Measurements from ENCODE around the gene EXTL1. TPM values are rescaled to one million over a fixed set of nuclear protein-coding genes. Genes with fewer than 3 reads are reported as not detected.

The EXTL1 gene
- total RNA-seq, 1 experiment from 2014 or later = 1.0 TPM

DNA sequence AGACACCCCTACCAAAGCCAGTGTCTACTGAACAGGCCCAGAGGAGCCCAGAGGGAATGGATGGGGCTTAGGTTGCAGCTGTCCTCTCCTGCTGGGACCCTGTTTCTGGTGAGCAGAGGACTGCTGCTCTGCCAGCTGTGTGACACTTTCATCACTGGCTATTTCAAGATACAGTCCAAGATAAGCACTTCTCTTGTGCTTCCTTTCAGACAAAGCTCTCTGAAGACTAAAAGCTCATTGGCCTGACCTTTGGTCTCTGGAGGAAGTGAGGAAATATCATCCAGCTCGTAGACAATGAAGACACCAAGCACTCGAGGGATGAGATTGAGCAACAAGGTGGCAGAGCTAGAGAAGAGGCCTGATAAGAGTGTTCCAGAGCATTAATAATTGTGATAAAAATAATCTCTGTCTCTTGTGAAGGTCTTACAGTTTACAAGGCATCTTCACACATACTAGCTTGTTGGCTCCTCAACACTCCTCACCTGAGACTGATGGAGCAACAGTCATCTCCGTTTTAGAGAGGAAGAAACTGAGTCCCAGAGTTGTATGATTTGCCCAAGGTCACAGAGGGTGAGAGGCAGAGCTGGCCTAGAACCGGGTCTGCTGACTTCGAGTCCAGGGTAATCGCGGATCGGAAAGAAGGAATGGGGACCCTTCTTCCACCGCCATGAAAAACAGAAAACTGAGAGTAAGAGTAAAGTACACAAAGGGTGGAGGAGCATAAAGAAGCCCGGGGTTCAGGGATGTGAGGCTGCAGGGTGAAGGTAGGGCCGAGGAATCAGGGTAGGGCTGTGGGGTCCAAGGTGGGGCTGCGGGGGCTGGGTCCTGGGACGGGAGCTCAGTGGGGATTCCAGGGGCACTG lies 24.4 kb upstream of the EXTL1 start:
- H3K4me2 ChIP-seq (ENCODE audit: insufficient read depth, insufficient read length, low read length) = peak overlapping the region; percentile 92
- H3K79me1 ChIP-seq (ENCODE audit: insufficient read depth, low read depth, low read length, poor library complexity, severe bottlenecking) = no peaks in the 10 kb centered on the region
- H3K14ac ChIP-seq (ENCODE audit: insufficient read depth, low read length) = no peak overlapping the region
- no peaks in the 10 kb centered on the region for H3K27me3 ChIP-seq (ENCODE audit: insufficient read depth, low read length)
- H2AK5ac ChIP-seq (ENCODE audit: insufficient read length, low read length) = no peak overlapping the region
- H4K5ac ChIP-seq (ENCODE audit: insufficient read length, low read depth, low read length) = no peak overlapping the region
- no peak overlapping the region for H3K23ac ChIP-seq (ENCODE audit: insufficient read length, low read depth, low read length)
- no peaks in the 10 kb centered on the region for H4K20me1 ChIP-seq (ENCODE audit: control insufficient read depth, insufficient read depth, insufficient read length)
- no peak overlapping the region for H2BK12ac ChIP-seq (ENCODE audit: insufficient read length, low read depth, low read length)
- Mint-ChIP-seq H3K4me1 (peaks cover 25 to 39% of the 10 kb centered on the region in 2 experiments), H3K27me3 (ENCODE audit: low read depth) (no peaks in the 10 kb centered on the region; the same call in none of the 2 replicates), H3K27ac (peak overlapping the region; percentile 53 to 97 (median 82)), H3K4me3 (peak overlapping the region; percentile 90 to 93), H3K9me3 (no peaks in the 10 kb centered on the region; a peak in 1 of 5 replicates), H3K36me3 (ENCODE audit: insufficient read depth in 1 of 3, low read depth in 3 of 3) (peaks cover 0 to 3% (median 0%) of the 10 kb centered on the region in 3 experiments; a peak in 3 of 7 replicates)
- H2AFZ ChIP-seq (ENCODE audit: low read length) = no peak overlapping the region
- H3K4me1 ChIP-seq (ENCODE audit: insufficient read depth, low read length) = peaks cover 8% of the 10 kb centered on the region; the same call in 1 of the 2 replicates
- H3K23me2 ChIP-seq (ENCODE audit: insufficient read length, low read depth, low read length, poor library complexity, severe bottlenecking) = peaks cover 5% of the 10 kb centered on the region
- H2BK120ac ChIP-seq (ENCODE audit: low read depth, low read length, poor library complexity, severe bottlenecking) = no peak overlapping the region
- peak overlapping the region; percentile 79 for H3K9ac ChIP-seq (ENCODE audit: extremely low read depth, insufficient read length, low read length)
- DNase-seq = no peak
- no peak overlapping the region for H4K91ac ChIP-seq (ENCODE audit: insufficient read length, low read depth, low read length)
- no peak overlapping the region for H2BK5ac ChIP-seq (ENCODE audit: insufficient read length, low read length)
- H3K27ac ChIP-seq (ENCODE audit: insufficient read length, low read depth, low read length) = no peak overlapping the region
- no peak overlapping the region for H3K56ac ChIP-seq (ENCODE audit: insufficient read length, low read depth, low read length)
- H3K79me2 ChIP-seq (ENCODE audit: insufficient read depth, low read length) = no peaks in the 10 kb centered on the region
- no peak overlapping the region for H2BK20ac ChIP-seq (ENCODE audit: low read depth, low read length, poor library complexity, severe bottlenecking)
- no peak overlapping the region for H4K8ac ChIP-seq (replicated peaks; ENCODE audit: insufficient read length, low read depth, low read length)
- no peak overlapping the region for H3T11ph ChIP-seq (ENCODE audit: low read length)
- no peak overlapping the region for H2BK15ac ChIP-seq (ENCODE audit: low read depth, low read length)
- no peaks in the 10 kb centered on the region for H3K9me3 ChIP-seq (ENCODE audit: control insufficient read depth, low read depth, low read length)
- peak overlapping the region; percentile 43 for H3K18ac ChIP-seq (ENCODE audit: insufficient read length, low read depth, low read length)
- no CpG with 5 or more reads among the region's 13 CpGs for WGBS (ENCODE audit: extremely low coverage, insufficient read length, low lambda C conversion rate)
- H3K4ac ChIP-seq (ENCODE audit: low read depth, low read length) = no peak overlapping the region
- TF ChIP-seq, protein P1, sequence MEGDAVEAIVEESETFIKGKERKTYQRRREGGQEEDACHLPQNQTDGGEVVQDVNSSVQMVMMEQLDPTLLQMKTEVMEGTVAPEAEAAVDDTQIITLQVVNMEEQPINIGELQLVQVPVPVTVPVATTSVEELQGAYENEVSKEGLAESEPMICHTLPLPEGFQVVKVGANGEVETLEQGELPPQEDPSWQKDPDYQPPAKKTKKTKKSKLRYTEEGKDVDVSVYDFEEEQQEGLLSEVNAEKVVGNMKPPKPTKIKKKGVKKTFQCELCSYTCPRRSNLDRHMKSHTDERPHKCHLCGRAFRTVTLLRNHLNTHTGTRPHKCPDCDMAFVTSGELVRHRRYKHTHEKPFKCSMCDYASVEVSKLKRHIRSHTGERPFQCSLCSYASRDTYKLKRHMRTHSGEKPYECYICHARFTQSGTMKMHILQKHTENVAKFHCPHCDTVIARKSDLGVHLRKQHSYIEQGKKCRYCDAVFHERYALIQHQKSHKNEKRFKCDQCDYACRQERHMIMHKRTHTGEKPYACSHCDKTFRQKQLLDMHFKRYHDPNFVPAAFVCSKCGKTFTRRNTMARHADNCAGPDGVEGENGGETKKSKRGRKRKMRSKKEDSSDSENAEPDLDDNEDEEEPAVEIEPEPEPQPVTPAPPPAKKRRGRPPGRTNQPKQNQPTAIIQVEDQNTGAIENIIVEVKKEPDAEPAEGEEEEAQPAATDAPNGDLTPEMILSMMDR (conservative IDR thresholded peaks at IDR 0.05) = no peak

Measured in H9 (cell line).